Fibroblast of lung (primary cell): ENCODE data around the gene PHLDB3. TPM values are rescaled to one million over a fixed set of nuclear protein-coding genes. Genes with fewer than 3 reads are reported as not detected.

Source experiments
- DNase-seq, 2 donors: peaks; one replicate each; pipeline versions ENCODE4 v3.0.0 to v3.0.0-alpha.2; 2010; ENCODE audit warnings: low read depth in 2 of 2
- H2AFZ ChIP-seq: 2 replicates; pipeline ENCODE4 v1.5.1; 2012; ENCODE audit warnings: low read length, control low read depth, inconsistent platforms
- H3K27ac ChIP-seq: 2 replicates; pipeline ENCODE4 v1.5.1; 2011; ENCODE audit warnings: low read length, control low read depth; ENCODE audit not compliant: insufficient read depth
- H3K27me3 ChIP-seq: 2 replicates; pipeline ENCODE4 v1.5.1; 2011; ENCODE audit warnings: mild to moderate bottlenecking, low read length; ENCODE audit not compliant: control insufficient read depth, insufficient read depth
- H3K36me3 ChIP-seq: 2 replicates; pipeline ENCODE4 v1.5.1; 2011; ENCODE audit warnings: low read length; ENCODE audit not compliant: control insufficient read depth, insufficient read depth
- H3K4me1 ChIP-seq: 2 replicates; pipeline ENCODE4 v1.5.1; 2011; ENCODE audit warnings: low read length; ENCODE audit not compliant: control insufficient read depth, insufficient read depth; ENCODE audit errors: extremely low read depth
- H3K4me2 ChIP-seq: 2 replicates; pipeline ENCODE4 v1.5.1; 2011; ENCODE audit warnings: low read length, control low read depth; ENCODE audit not compliant: insufficient read depth; ENCODE audit errors: extremely low read depth
- H3K4me3 ChIP-seq, 4 experiments: fragments of 200-600 bp in 1 of 4; sonication (generic) in 1 of 4; replicated peaks in 1 of 4; 2 replicates each; pipeline ENCODE4 v1.5.1; 2011 to 2016; ENCODE audit warnings: low read length in 4 of 4, low read depth in 3 of 4, mild to moderate bottlenecking in 3 of 4, control low read depth in 2 of 4, inconsistent platforms in 1 of 4, mixed read lengths in 1 of 4; ENCODE audit not compliant: insufficient read depth in 1 of 4; ENCODE audit errors: control extremely low read depth in 1 of 4
- H3K79me2 ChIP-seq: 2 replicates; pipeline ENCODE4 v1.5.1; 2012; ENCODE audit warnings: mild to moderate bottlenecking, low read length, inconsistent platforms; ENCODE audit not compliant: control insufficient read depth, insufficient read depth
- H3K9ac ChIP-seq: 2 replicates; pipeline ENCODE4 v1.5.1; 2011; ENCODE audit warnings: mild to moderate bottlenecking, low read length, control low read depth; ENCODE audit not compliant: insufficient read depth
- H3K9me3 ChIP-seq: 2 replicates; pipeline ENCODE4 v1.5.1; 2012; ENCODE audit warnings: low read depth, low read length; ENCODE audit not compliant: control insufficient read depth, insufficient read depth
- H4K20me1 ChIP-seq: 2 replicates; pipeline ENCODE4 v1.5.1; 2011; ENCODE audit warnings: low read length; ENCODE audit not compliant: control insufficient read depth, insufficient read depth; ENCODE audit errors: extremely low read depth
- CTCF ChIP-seq, 2 donors: IDR thresholded peaks in 1 of 2; conservative IDR thresholded peaks in 1 of 2; 1 replicate in 1 of 2; 2 replicates in 1 of 2; pipeline ENCODE4 v1.5.1; 2011 to 2012; ENCODE audit warnings: low read length in 2 of 2, control low read depth in 1 of 2, inconsistent platforms in 1 of 2, low read depth in 1 of 2, mild to moderate bottlenecking in 1 of 2
- EZH2 ChIP-seq: IDR thresholded peaks from 2 replicates; pipeline ENCODE4 v1.5.1; 2012; ENCODE audit warnings: low read length, control low read depth, mild to moderate bottlenecking; ENCODE audit errors: missing control alignments
- polyA plus RNA-seq, 2 donors: library from polyadenylated mRNA; depleted of rRNA in 1 of 2; stranded (reverse) in 1 of 2; unstranded in 1 of 2; fragments of >200 nt; gene quantifications; 2 replicates each; pipeline ENCODE4 v1.2.1, GENCODE V29; 2011 to 2012; ENCODE audit warnings: missing spikeins in 1 of 2
- total RNA-seq: library from RNA; depleted of rRNA; stranded (reverse); fragments of >200 nt; gene quantifications from 2 replicates; pipeline ENCODE4 v1.2.1, GENCODE V29; 2014

Gene PHLDB3
- total and polyA plus RNA-seq, 2 donors (not counting 1 experiment from before 2014, with no cell fraction given), result 1.8 to 35.8 TPM

- Histone ChIP-seq H3K4me3 (no peak overlapping the region), H3K27ac (no peak overlapping the region), H4K20me1 (no peaks in the 10 kb centered on the region), H3K27me3 (no peaks in the 10 kb centered on the region), H3K9me3 (no peaks in the 10 kb centered on the region), H3K36me3 (no peaks in the 10 kb centered on the region), H3K4me2 (no peak overlapping the region), H2AFZ (no peak overlapping the region), H3K79me2 (no peaks in the 10 kb centered on the region), H3K9ac (no peak overlapping the region), H3K4me1 (no peaks in the 10 kb centered on the region)
- TF ChIP-seq CTCF (conservative IDR thresholded peaks at IDR 0.05 in 1 of 2, IDR thresholded peaks at IDR 0.05 in 1 of 2; ENCODE audit: low read depth in 1 of 2, low read length in 2 of 2), result no peak
- TF ChIP-seq EZH2, result no peak
- no peak for DNase-seq
Observed at GRCh38 chr19:43439709-43440063, 64.9 kb downstream of the PHLDB3 start.

DNA sequence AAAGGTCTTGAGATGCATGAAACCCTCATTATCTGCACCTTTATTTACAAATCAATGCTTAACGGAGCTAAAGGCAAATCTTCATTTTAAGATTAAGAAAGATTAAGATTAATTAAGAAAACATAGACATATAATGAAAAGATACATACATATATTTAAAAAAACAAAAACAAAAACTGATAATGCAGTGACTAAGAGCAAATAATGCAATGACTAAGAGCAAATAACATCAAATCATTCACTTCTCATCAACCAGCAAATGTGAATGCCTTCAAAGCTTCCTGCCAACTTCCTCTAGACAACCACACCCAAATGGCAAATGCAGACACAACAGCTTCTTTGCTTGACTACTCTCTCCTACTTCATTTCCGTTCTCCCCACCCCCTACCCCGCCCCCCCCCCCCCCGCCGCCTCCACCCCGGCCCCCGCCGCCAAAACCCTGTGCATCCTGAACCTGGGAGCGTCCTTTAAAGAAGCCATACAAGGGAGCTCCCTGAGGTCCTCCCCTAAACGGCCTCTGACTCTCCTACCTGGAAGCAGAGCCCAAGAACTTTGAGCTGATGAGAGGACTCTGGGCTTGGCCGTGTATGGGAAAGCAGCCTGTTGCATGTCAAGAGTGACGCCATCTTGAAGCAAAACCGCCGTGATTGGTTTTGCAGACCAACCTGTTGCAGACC, 65.4 kb downstream of the PHLDB3 start:
- no peaks in the 10 kb centered on the region for H4K20me1 ChIP-seq
- H3K4me2 ChIP-seq, result peak overlapping the region; percentile 1
- no peak overlapping the region for H2AFZ ChIP-seq
- no peaks in the 10 kb centered on the region for H3K36me3 ChIP-seq
- no peaks in the 10 kb centered on the region for H3K4me1 ChIP-seq
- H3K27me3 ChIP-seq, result no peaks in the 10 kb centered on the region
- no peaks in the 10 kb centered on the region for H3K79me2 ChIP-seq
- peak; percentile 19 to 35 for DNase-seq
- no peak overlapping the region for H3K4me3 ChIP-seq
- TF ChIP-seq CTCF (conservative IDR thresholded peaks at IDR 0.05 in 1 of 2, IDR thresholded peaks at IDR 0.05 in 1 of 2; ENCODE audit: low read depth in 1 of 2, low read length in 2 of 2) (no peak), EZH2 (no peak)
- no peak overlapping the region for H3K27ac ChIP-seq
- no peaks in the 10 kb centered on the region for H3K9me3 ChIP-seq
- no peak overlapping the region for H3K9ac ChIP-seq

DNA sequence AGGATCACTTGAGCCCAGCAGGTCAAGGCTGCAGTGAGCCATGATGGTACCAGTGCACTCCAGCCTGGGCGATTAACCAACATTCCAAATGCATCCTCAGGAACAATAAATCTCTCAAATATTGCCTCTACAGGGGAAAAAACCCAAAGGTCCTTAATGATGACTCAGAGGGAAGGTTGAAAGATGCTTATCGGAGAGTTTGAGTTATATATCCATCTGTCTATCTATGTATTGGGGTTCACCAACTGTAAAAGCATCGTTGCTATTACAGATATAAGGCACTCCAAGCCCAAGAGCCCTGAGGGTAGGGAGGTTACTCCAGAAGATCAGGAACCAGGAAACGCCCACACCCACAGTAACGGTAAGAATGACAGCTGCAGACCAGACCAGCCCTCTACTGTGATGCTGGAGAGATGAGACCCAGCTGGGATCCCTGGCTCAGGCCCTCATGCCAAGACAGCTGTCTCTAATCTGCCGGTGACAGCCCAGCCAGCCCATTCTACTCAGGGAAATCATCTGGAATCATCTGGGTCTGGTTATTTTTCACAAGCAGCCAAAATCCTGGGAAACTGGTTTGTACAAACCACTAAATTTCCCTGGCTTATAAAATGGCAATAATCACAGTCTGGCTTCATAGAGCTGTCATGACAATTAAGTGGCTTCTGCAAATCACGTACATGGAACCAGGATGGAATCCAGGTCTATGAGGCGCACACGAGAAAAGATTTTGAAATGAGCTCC, 66.1 kb downstream of the PHLDB3 start:
- Histone ChIP-seq H3K27ac (peak overlapping the region; percentile 1), H3K9ac (no peak overlapping the region), H3K4me3 (no peak overlapping the region)

More for the DNA sequence above, 66.1 kb downstream of the PHLDB3 start:
- Histone ChIP-seq H3K36me3 (no peaks in the 10 kb centered on the region), H3K4me1 (no peaks in the 10 kb centered on the region), H2AFZ (no peak overlapping the region), H3K9me3 (no peaks in the 10 kb centered on the region), H4K20me1 (no peaks in the 10 kb centered on the region), H3K79me2 (no peaks in the 10 kb centered on the region), H3K27me3 (no peaks in the 10 kb centered on the region), H3K4me2 (peak overlapping the region; percentile 41)
- peak; percentile 53 to 84 for DNase-seq
- TF ChIP-seq CTCF (conservative IDR thresholded peaks at IDR 0.05 in 1 of 2, IDR thresholded peaks at IDR 0.05 in 1 of 2; ENCODE audit: low read depth in 1 of 2, low read length in 2 of 2), result no peak
- TF ChIP-seq EZH2, result no peak
